22Rv1 (cell line): ENCODE data around the gene H19.

Experiments used
- ZFX ChIP-seq: fragments of 450-650 bp; IDR thresholded peaks from 2 replicates; pipeline ENCODE4 v1.6.1; 2017; ENCODE audit warnings: antibody characterized with exemption, borderline replicate concordance
- TF ChIP-seq, protein P1 (sequence below): fragments of 450-650 bp; IDR thresholded peaks from 2 replicates; pipeline ENCODE4 v1.5.1; 2017; ENCODE audit warnings: mild to moderate bottlenecking

DNA sequence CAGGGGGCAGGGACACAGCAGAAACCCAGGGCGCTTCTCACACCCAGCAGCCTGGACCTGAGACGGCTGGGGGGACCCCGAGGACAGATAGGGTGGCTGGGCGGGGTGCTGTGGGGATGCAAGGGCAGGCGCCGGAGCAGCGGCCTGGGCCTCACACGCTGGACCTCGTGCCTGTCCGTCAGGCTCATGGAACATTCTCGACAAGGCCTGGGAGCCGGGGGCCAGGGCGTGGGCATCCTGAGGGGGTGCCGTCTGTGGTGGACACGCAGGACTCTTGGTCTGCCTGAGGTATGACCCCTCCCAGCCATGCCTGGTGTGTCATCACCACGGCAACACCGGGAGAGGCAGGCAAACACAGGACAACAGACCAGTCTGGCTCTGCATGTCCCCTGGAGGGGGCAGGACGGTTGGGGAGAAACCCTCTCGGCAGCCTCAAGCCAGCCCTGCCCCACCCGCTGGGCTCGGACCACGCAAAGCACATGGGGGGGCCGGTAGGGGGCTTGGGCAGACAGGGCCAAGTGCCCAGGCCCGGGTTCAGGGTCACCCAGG, 29.1 kb downstream of the H19 start:
- TF ChIP-seq, protein P1, sequence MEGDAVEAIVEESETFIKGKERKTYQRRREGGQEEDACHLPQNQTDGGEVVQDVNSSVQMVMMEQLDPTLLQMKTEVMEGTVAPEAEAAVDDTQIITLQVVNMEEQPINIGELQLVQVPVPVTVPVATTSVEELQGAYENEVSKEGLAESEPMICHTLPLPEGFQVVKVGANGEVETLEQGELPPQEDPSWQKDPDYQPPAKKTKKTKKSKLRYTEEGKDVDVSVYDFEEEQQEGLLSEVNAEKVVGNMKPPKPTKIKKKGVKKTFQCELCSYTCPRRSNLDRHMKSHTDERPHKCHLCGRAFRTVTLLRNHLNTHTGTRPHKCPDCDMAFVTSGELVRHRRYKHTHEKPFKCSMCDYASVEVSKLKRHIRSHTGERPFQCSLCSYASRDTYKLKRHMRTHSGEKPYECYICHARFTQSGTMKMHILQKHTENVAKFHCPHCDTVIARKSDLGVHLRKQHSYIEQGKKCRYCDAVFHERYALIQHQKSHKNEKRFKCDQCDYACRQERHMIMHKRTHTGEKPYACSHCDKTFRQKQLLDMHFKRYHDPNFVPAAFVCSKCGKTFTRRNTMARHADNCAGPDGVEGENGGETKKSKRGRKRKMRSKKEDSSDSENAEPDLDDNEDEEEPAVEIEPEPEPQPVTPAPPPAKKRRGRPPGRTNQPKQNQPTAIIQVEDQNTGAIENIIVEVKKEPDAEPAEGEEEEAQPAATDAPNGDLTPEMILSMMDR, result no peak
- no peak for TF ChIP-seq ZFX
